ENCODE measurements around the gene MAST2. TPM values are rescaled to one million over a fixed set of nuclear protein-coding genes. Genes with fewer than 3 reads are reported as not detected.
"Not testable (repeated sequence)": the region's sequence is repeated elsewhere in the genome, so short reads cannot be mapped to it uniquely, and the experiment has no call there.

MAST2 gene
- total RNA-seq, 2 donors from 2014 or later: 9.9 TPM

DNA sequence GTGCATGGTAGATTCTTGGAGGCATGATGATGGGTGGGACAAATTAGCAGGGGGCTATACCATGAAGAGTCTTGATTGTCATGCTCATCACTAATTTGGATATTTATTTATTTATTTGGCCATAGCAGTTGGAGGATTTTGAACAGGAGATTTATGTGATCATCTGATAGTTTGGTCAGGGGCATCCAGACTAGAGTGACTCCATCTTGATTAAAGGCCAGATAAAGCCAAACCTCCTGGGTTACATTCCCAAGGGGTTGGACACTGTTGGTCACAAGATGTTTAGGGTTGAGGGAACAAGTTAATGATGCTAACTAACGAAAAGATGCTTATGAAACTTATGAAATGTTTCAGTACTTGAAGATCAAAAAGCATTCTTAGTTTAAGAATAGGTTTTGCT, 139.8 kb downstream of the MAST2 start:
- no peak for TF ChIP-seq CTCF (IDR thresholded peaks at IDR 0.05)
- TF ChIP-seq POLR2A (IDR thresholded peaks at IDR 0.05): no peak
- Histone ChIP-seq H3K27me3 (no peaks in the 10 kb centered on the region), H3K36me3 (replicated peaks in 1 of 2; ENCODE audit: insufficient read depth in 1 of 2, low read depth in 2 of 2) (no peaks in the 10 kb centered on the region), H3K4me1 (peaks cover 6% of the 10 kb centered on the region), H3K9me3 (no peaks in the 10 kb centered on the region), H3K27ac (no peak overlapping the region), H3K4me3 (no peak overlapping the region)
- WGBS, 2 donors: 0% methylated on average over 1 of the region's 1 CpG
- ATAC-seq (no peak), DNase-seq (no peak)
- intact Hi-C loops (cut with DNase I): no loop called here

- Histone ChIP-seq H3K9me3 (no peaks in the 10 kb centered on the region), H3K4me1 (peaks cover 6% of the 10 kb centered on the region), H3K27me3 (no peaks in the 10 kb centered on the region), H3K27ac (peak overlapping the region in 1 of 4 donors; percentile 31), H3K4me3 (no peak overlapping the region), H3K36me3 (replicated peaks in 1 of 2; ENCODE audit: insufficient read depth in 1 of 2, low read depth in 2 of 2) (no peaks in the 10 kb centered on the region)
- ATAC-seq (peak; percentile 74), DNase-seq (peak; percentile 25 to 60 (median 43))
- intact Hi-C loops (cut with DNase I): no loop called here
- TF ChIP-seq CTCF (IDR thresholded peaks at IDR 0.05) (no peak), POLR2A (IDR thresholded peaks at IDR 0.05) (no peak)
- WGBS, 2 donors: 9 to 11% methylated on average over 2 of the region's 2 CpGs
These were observed 142.0 kb downstream of the MAST2 start for GRCh38 chr1:45945426-45945825.

DNA sequence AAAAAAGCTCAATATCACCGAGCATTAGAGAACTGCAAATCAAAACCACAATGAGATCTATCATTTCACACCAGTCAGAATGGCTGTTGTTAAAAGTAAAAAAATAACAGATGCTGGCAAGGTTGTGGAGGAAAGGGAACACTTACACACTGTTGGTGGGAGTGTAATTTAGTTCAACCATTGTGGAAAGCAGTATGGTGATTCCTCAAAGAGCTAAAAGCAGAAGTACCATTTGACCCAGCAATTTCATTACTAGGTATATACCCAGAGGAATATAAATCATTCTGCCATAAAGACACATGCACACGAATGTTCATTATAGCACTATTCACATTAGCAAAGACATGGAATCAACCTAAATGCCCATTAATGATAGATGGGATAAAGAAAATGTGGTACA, 146.1 kb downstream of the MAST2 start:
- H3K4me3 ChIP-seq; H3K9me3 ChIP-seq; ATAC-seq; intact Hi-C loops (cut with DNase I); H3K36me3 ChIP-seq (replicated peaks in 1 of 2; ENCODE audit: insufficient read depth in 1 of 2, low read depth in 2 of 2); H3K27me3 ChIP-seq; DNase-seq; H3K27ac ChIP-seq: not testable (repeated sequence)
- WGBS, 2 donors: 71 to 87% methylated on average over 2 of the region's 2 CpGs
- H3K4me1 ChIP-seq: peaks cover 12% of the 10 kb centered on the region

GRCh38 chr1:45952072-45952471, 148.7 kb downstream of the MAST2 start:
- no peak overlapping the region for H3K27ac ChIP-seq
- ATAC-seq: no peak
- H3K9me3 ChIP-seq: no peaks in the 10 kb centered on the region
- no peaks in the 10 kb centered on the region for H3K36me3 ChIP-seq (replicated peaks in 1 of 2; ENCODE audit: insufficient read depth in 1 of 2, low read depth in 2 of 2)
- H3K4me1 ChIP-seq: peaks cover 12% of the 10 kb centered on the region
- DNase-seq: no peak
- 90 to 92% methylated on average over 2 of the region's 2 CpGs for WGBS, 2 donors
- no peak overlapping the region for H3K4me3 ChIP-seq
- TF ChIP-seq CTCF (IDR thresholded peaks at IDR 0.05): no peak
- TF ChIP-seq POLR2A (IDR thresholded peaks at IDR 0.05): no peak
- no peaks in the 10 kb centered on the region for H3K27me3 ChIP-seq
- intact Hi-C loops (cut with DNase I): no loop called here

- no peak overlapping the region for H3K4me3 ChIP-seq
- TF ChIP-seq POLR2A (IDR thresholded peaks at IDR 0.05): no peak
- no peak for TF ChIP-seq CTCF (IDR thresholded peaks at IDR 0.05)
- 58 to 64% methylated on average over 8 to 9 of the region's 9 CpGs for WGBS, 2 donors
- H3K9me3 ChIP-seq: no peaks in the 10 kb centered on the region
- no peaks in the 10 kb centered on the region for H3K27me3 ChIP-seq
- ATAC-seq: peak; percentile 83
- intact Hi-C loops (cut with DNase I): no loop called here
- peak overlapping the region in 3 of 4 donors; percentile 30 to 69 (median 64) for H3K27ac ChIP-seq
- H3K36me3 ChIP-seq (replicated peaks in 1 of 2; ENCODE audit: insufficient read depth in 1 of 2, low read depth in 2 of 2): no peaks in the 10 kb centered on the region
- DNase-seq: peak in 3 of 4 donors; percentile 10 to 61 (median 27)
- peaks cover 12% of the 10 kb centered on the region for H3K4me1 ChIP-seq
These were observed 150.8 kb downstream of the MAST2 start for GRCh38 chr1:45953934-45954847.
